Kidney epithelial cell (primary cell): ENCODE data around the gene TNFRSF4. TPM values are rescaled to one million over a fixed set of nuclear protein-coding genes. Genes with fewer than 3 reads are reported as not detected.
A peak's percentile ranks its signal among the peaks of the same experiment; 100 is the strongest.

ENCODE experiments used
- DNase-seq: peaks from one replicate; pipeline ENCODE4 v3.0.0-alpha.2; 2010; ENCODE audit warnings: low read depth
- H3K27me3 ChIP-seq: 2 replicates; pipeline ENCODE4 v1.6.0; 2011; ENCODE audit warnings: low read length; ENCODE audit not compliant: control insufficient read depth, insufficient read depth
- H3K36me3 ChIP-seq: 2 replicates; pipeline ENCODE4 v1.5.1; 2011; ENCODE audit warnings: low read length; ENCODE audit not compliant: control insufficient read depth, insufficient read depth
- H3K4me3 ChIP-seq: 2 replicates; pipeline ENCODE4 v1.5.1; 2011; ENCODE audit warnings: low read depth, mild to moderate bottlenecking, control low read depth, low read length
- CTCF ChIP-seq: IDR thresholded peaks from 2 replicates; pipeline ENCODE4 v1.5.1; 2011; ENCODE audit warnings: mild to moderate bottlenecking, moderate library complexity, low read length, control low read depth, inconsistent platforms; ENCODE audit not compliant: insufficient read depth, poor library complexity, severe bottlenecking
- total RNA-seq: library from RNA; depleted of rRNA; stranded (reverse); fragments of >200 nt; gene quantifications from 2 replicates; pipeline ENCODE4 v1.2.3, GENCODE V29; 2015

TNFRSF4 gene
- total RNA-seq, 1 donor from 2014 or later, result 0.25 TPM

GRCh38 chr1:1163538-1164070 lies 50.3 kb downstream of the TNFRSF4 start:
- H3K27me3 ChIP-seq, result no peaks in the 10 kb centered on the region
- DNase-seq, result no peak
- TF ChIP-seq CTCF, result no peak
- H3K36me3 ChIP-seq, result no peaks in the 10 kb centered on the region
- peak overlapping the region; percentile 63 for H3K4me3 ChIP-seq

GRCh38 chr1:1162597-1163537 lies 51.1 kb downstream of the TNFRSF4 start:
- Histone ChIP-seq H3K4me3 (peak overlapping the region; percentile 63), H3K36me3 (no peaks in the 10 kb centered on the region), H3K27me3 (no peaks in the 10 kb centered on the region)
- DNase-seq, result no peak
- TF ChIP-seq CTCF, result no peak

GRCh38 chr1:1161683-1162079 lies 52.3 kb downstream of the TNFRSF4 start:
- Histone ChIP-seq H3K27me3 (no peaks in the 10 kb centered on the region), H3K4me3 (no peak overlapping the region), H3K36me3 (no peaks in the 10 kb centered on the region)
- no peak for DNase-seq
- no peak for TF ChIP-seq CTCF

Other genes with a start within 250 kb of the TNFRSF4 start
- 13.2 and 13.3 TPM in 2 replicates for gene PLEKHN1, start 247.7 kb downstream of the TNFRSF4 start, total RNA-seq
- 0.34 TPM in 1 of 2 replicates, not detected in the other for gene PERM1, start 232.1 kb downstream of the TNFRSF4 start, total RNA-seq
- 160 and 184 TPM in 2 replicates for gene HES4, start 214.1 kb downstream of the TNFRSF4 start, total RNA-seq
- 68.7 and 97.7 TPM in 2 replicates for gene ISG15, start 200.7 kb downstream of the TNFRSF4 start, total RNA-seq
- gene AGRN, start 194.0 kb downstream of the TNFRSF4 start, total RNA-seq, result 479 and 617 TPM in 2 replicates
- 5.4 and 7.5 TPM in 2 replicates for gene RNF223, start 139.8 kb downstream of the TNFRSF4 start, total RNA-seq
- gene C1orf159, start 98.1 kb downstream of the TNFRSF4 start, total RNA-seq, result 20.3 and 25.5 TPM in 2 replicates
- gene TTLL10, start 40.3 kb downstream of the TNFRSF4 start, total RNA-seq, result 0.27 TPM in 1 of 2 replicates, not detected in the other
- gene TNFRSF18, start 7.6 kb downstream of the TNFRSF4 start, total RNA-seq, result 0.67 and 2.1 TPM in 2 replicates
- 146 and 153 TPM in 2 replicates for gene SDF4, start 17.8 kb upstream of the TNFRSF4 start, total RNA-seq
- gene B3GALT6, start 18.1 kb upstream of the TNFRSF4 start, total RNA-seq, result 43.7 and 48.6 TPM in 2 replicates
- gene C1QTNF12, start 32.6 kb upstream of the TNFRSF4 start, total RNA-seq, result 0.88 and 1.4 TPM in 2 replicates
- 65.1 and 78.0 TPM in 2 replicates for gene UBE2J2, start 59.7 kb upstream of the TNFRSF4 start, total RNA-seq
- 0.46 and 0.62 TPM in 2 replicates for gene SCNN1D, start 66.3 kb upstream of the TNFRSF4 start, total RNA-seq
- gene ACAP3, start 93.8 kb upstream of the TNFRSF4 start, total RNA-seq, result 37.9 and 43.1 TPM in 2 replicates
- 45.1 and 59.9 TPM in 2 replicates for gene PUSL1, start 94.4 kb upstream of the TNFRSF4 start, total RNA-seq
- gene INTS11, start 110.5 kb upstream of the TNFRSF4 start, total RNA-seq, result 94.2 and 123 TPM in 2 replicates
- gene CPTP, start 110.6 kb upstream of the TNFRSF4 start, total RNA-seq, result 44.3 and 59.5 TPM in 2 replicates
- 0.08 and 1.0 TPM in 2 replicates for gene TAS1R3, start 117.1 kb upstream of the TNFRSF4 start, total RNA-seq
- gene DVL1, start 135.3 kb upstream of the TNFRSF4 start, total RNA-seq, result 87.3 and 101 TPM in 2 replicates
- gene MXRA8, start 144.4 kb upstream of the TNFRSF4 start, total RNA-seq, result 106 and 165 TPM in 2 replicates
- gene AURKAIP1, start 161.1 kb upstream of the TNFRSF4 start, total RNA-seq, result 201 and 204 TPM in 2 replicates
- gene CCNL2, start 185.2 kb upstream of the TNFRSF4 start, total RNA-seq, result 134 and 136 TPM in 2 replicates
- gene MRPL20, start 193.1 kb upstream of the TNFRSF4 start, total RNA-seq, result 134 and 159 TPM in 2 replicates
- 1.4 and 1.6 TPM in 2 replicates for gene ANKRD65, start 207.1 kb upstream of the TNFRSF4 start, total RNA-seq
- 27.6 and 28.3 TPM in 2 replicates for gene VWA1, start 221.5 kb upstream of the TNFRSF4 start, total RNA-seq
- 0.38 and 0.75 TPM in 2 replicates for gene ATAD3C, start 235.5 kb upstream of the TNFRSF4 start, total RNA-seq